ENCODE measurements around the gene NUP188.

NUP188 gene

GRCh38 chr9:128913048-128913900 lies 34.2 kb upstream of the NUP188 start:
- no peak for DNase-seq

GRCh38 chr9:128913995-128914772 lies 33.3 kb upstream of the NUP188 start:
- DNase-seq, result no peak

- DNase-seq, result no peak
These were observed 31.3 kb upstream of the NUP188 start for GRCh38 chr9:128916204-128916603.

GRCh38 chr9:128916745-128917144 lies 30.8 kb upstream of the NUP188 start:
- DNase-seq, result no peak

- no peak for DNase-seq
These were observed 30.2 kb upstream of the NUP188 start for GRCh38 chr9:128917151-128917849.

- no peak for DNase-seq
These were observed 28.6 kb upstream of the NUP188 start for GRCh38 chr9:128918921-128919320.

GRCh38 chr9:128919402-128920089 lies 28.0 kb upstream of the NUP188 start:
- DNase-seq, result no peak

GRCh38 chr9:128920381-128921058 lies 27.0 kb upstream of the NUP188 start, which contains the start of gene PHYHD1:
PHYHD1 (plus strand) TSS chr9:128920982; CDS start chr9:128922324, 1,342 bp downstream.
- peak; percentile 24 for DNase-seq

GRCh38 chr9:128921881-128922763 lies 25.4 kb upstream of the NUP188 start:
- peak; percentile 88 for DNase-seq

- DNase-seq, result no peak
These were observed 24.0 kb upstream of the NUP188 start for GRCh38 chr9:128923493-128923883.

- DNase-seq, result peak; percentile 54
These were observed 19.6 kb upstream of the NUP188 start for GRCh38 chr9:128927731-128928411.

GRCh38 chr9:128928624-128929023 lies 18.9 kb upstream of the NUP188 start:
- DNase-seq, result no peak

- no peak for DNase-seq
These were observed 17.9 kb upstream of the NUP188 start for GRCh38 chr9:128929560-128929959.

- no peak for DNase-seq
These were observed 13.8 kb upstream of the NUP188 start for GRCh38 chr9:128933731-128934130.

GRCh38 chr9:128936171-128936865 lies 11.2 kb upstream of the NUP188 start:
- DNase-seq, result no peak

GRCh38 chr9:128937310-128938165 lies 10.0 kb upstream of the NUP188 start:
- DNase-seq, result no peak

- no peak for DNase-seq
These were observed 7.1 kb upstream of the NUP188 start for GRCh38 chr9:128940271-128940921.

Data from right kidney (tissue), 1 donor.